GM12878 (cell line): ENCODE data around the gene LRRC45. TPM values are rescaled to one million over a fixed set of nuclear protein-coding genes. Genes with fewer than 3 reads are reported as not detected.
A peak's percentile ranks its signal among the peaks of the same experiment; 100 is the strongest.

Source experiments
- ASH2L ChIP-seq: fragments of 300-600, 200-600 bp; sonication (generic); IDR thresholded peaks from 2 replicates; pipeline ENCODE4 v1.6.1; 2017; ENCODE audit warnings: low read depth, mild to moderate bottlenecking, borderline replicate concordance
- E4F1 ChIP-seq: fragments of 450-650 bp; IDR thresholded peaks from 2 replicates; pipeline ENCODE4 v1.6.1; 2018; ENCODE audit warnings: borderline replicate concordance, mild to moderate bottlenecking; ENCODE audit not compliant: partially characterized antibody
- EP300 ChIP-seq, 2 experiments: fragments of 150-350 bp in 1 of 2; IDR thresholded peaks; 2 replicates each; pipeline ENCODE4 v1.6.1; 2011 to 2012; ENCODE audit warnings: low read depth in 2 of 2, low read length in 2 of 2, borderline replicate concordance in 1 of 2, improper control_type of control experiment in 1 of 2, inconsistent platforms in 1 of 2; ENCODE audit not compliant: control insufficient read depth in 1 of 2
- GATAD2B ChIP-seq: fragments of 450-650 bp; conservative IDR thresholded peaks from 2 replicates; pipeline ENCODE4 v1.6.1; 2017; ENCODE audit warnings: low read depth, mild to moderate bottlenecking, moderate library complexity
- HDAC6 ChIP-seq: fragments of 200-600 bp; sonication (generic); IDR thresholded peaks from one replicate; pipeline ENCODE4 v1.8.0; 2017; ENCODE audit warnings: antibody characterized with exemption; ENCODE audit not compliant: unreplicated experiment
- IKZF2 ChIP-seq, 2 experiments: fragments of 450-650 bp; IDR thresholded peaks; 2 replicates each; pipeline ENCODE4 v1.6.1; 2017; ENCODE audit warnings: mild to moderate bottlenecking in 2 of 2, moderate library complexity in 2 of 2
- IRF5 ChIP-seq: fragments of 450-650 bp; IDR thresholded peaks from 2 replicates; pipeline ENCODE4 v1.6.1; 2017; ENCODE audit warnings: borderline replicate concordance
- KAT2A ChIP-seq: conservative IDR thresholded peaks from 2 replicates; pipeline ENCODE4 v1.6.1; 2011; ENCODE audit warnings: low read depth, low read length; ENCODE audit not compliant: control insufficient read depth
- MEF2A ChIP-seq: IDR thresholded peaks from 2 replicates; pipeline ENCODE4 v1.6.1; 2011; ENCODE audit warnings: low read depth, mild to moderate bottlenecking, low read length, moderate library complexity; ENCODE audit not compliant: insufficient read depth
- MXI1 ChIP-seq: fragments of 150-350 bp; IDR thresholded peaks from 2 replicates; pipeline ENCODE4 v1.6.1; 2011; ENCODE audit warnings: low read depth, mild to moderate bottlenecking, inconsistent platforms, low read length, improper control_type of control experiment
- NFIC ChIP-seq: IDR thresholded peaks from 2 replicates; pipeline ENCODE4 v1.6.1; 2012; ENCODE audit warnings: low read depth, mild to moderate bottlenecking, inconsistent platforms, low read length, moderate library complexity
- NR2C1 ChIP-seq: fragments of 450-650 bp; IDR thresholded peaks from 2 replicates; pipeline ENCODE4 v1.6.1; 2017; ENCODE audit warnings: antibody characterized with exemption, mild to moderate bottlenecking, moderate library complexity
- PAX8 ChIP-seq: fragments of 450-650 bp; IDR thresholded peaks from 2 replicates; pipeline ENCODE4 v1.6.1; 2017; ENCODE audit warnings: mild to moderate bottlenecking, moderate library complexity
- RCOR1 ChIP-seq: conservative IDR thresholded peaks from 2 replicates; pipeline ENCODE4 v1.6.1; 2012; ENCODE audit warnings: low read depth, low read length, improper control_type of control experiment
- SMAD5 ChIP-seq: IDR thresholded peaks from 2 replicates; pipeline ENCODE4 v1.6.1; 2016; ENCODE audit warnings: antibody characterized with exemption, low read depth
- SMC3 ChIP-seq: IDR thresholded peaks from 2 replicates; pipeline ENCODE4 v1.6.1; 2011; ENCODE audit warnings: low read length, improper control_type of control experiment, borderline replicate concordance
- SREBF1 ChIP-seq: IDR thresholded peaks from 2 replicates; pipeline ENCODE4 v1.6.1; 2012; ENCODE audit warnings: mild to moderate bottlenecking, low read length
- STAT1 ChIP-seq: fragments of 450-650 bp; conservative IDR thresholded peaks from 2 replicates; pipeline ENCODE4 v1.6.1; 2014; ENCODE audit warnings: antibody characterized with exemption, mild to moderate bottlenecking
- SUPT20H ChIP-seq: IDR thresholded peaks from 2 replicates; pipeline ENCODE4 v1.6.1; 2011; ENCODE audit warnings: low read depth, mild to moderate bottlenecking, low read length, moderate library complexity, borderline replicate concordance; ENCODE audit not compliant: control insufficient read depth
- ZBED1 ChIP-seq: IDR thresholded peaks from 2 replicates; pipeline ENCODE4 v1.6.1; 2016; ENCODE audit warnings: borderline replicate concordance
- polyA plus RNA-seq, 11 experiments: library from polyadenylated mRNA; depleted of rRNA in 4 of 11; unstranded in 6 of 11; stranded (reverse) in 5 of 11; fragments of >200 nt; fragmentation: Nextera tagmentation in 4 of 11; fragmentation: Illumina TruSeq in 1 of 11; extraction: Ambion mirVana in 4 of 11; extraction: Trizol in 1 of 11; gene quantifications; 1 replicate in 1 of 11; 2 replicates in 10 of 11; pipeline versions ENCODE4 v1.2.1 to v1.2.3, GENCODE V29; 2011 to 2016; ENCODE audit warnings: inconsistent platforms in 2 of 11, missing spikeins in 2 of 11, low read depth in 1 of 11
- total RNA-seq, 4 experiments: library from RNA; depleted of rRNA in 3 of 4; stranded (reverse); fragments of >200 nt in 3 of 4; fragmentation: Illumina TruSeq in 1 of 4; extraction: Trizol in 1 of 4; gene quantifications; 2 replicates each; pipeline versions ENCODE4 v1.2.1 to v1.2.3, GENCODE V29; 2013 to 2021
- TF ChIP-seq, protein P1 (sequence below): IDR thresholded peaks from 2 replicates; pipeline ENCODE4 v1.6.1; 2011; ENCODE audit warnings: low read depth, low read length, improper control_type of control experiment, borderline replicate concordance
- TF ChIP-seq, protein P2 (sequence below): fragments of 150-350 bp; IDR thresholded peaks from 2 replicates; pipeline ENCODE4 v1.6.1; 2014; ENCODE audit warnings: mild to moderate bottlenecking, low read depth, low read length
- TF ChIP-seq, protein P3 (sequence below): IDR thresholded peaks from 2 replicates; pipeline ENCODE4 v1.6.1; 2011; ENCODE audit warnings: borderline replicate concordance, low read depth, mild to moderate bottlenecking, moderate library complexity, mixed read lengths, low read length; ENCODE audit not compliant: insufficient read depth; ENCODE audit errors: extremely low read length

The LRRC45 gene
- total and polyA plus RNA-seq, 10 of the 15 experiments (the other 5 are each of a cell fraction or from before 2014, with no cell fraction given): 0.03 to 27.7 (median 10.4) TPM

DNA sequence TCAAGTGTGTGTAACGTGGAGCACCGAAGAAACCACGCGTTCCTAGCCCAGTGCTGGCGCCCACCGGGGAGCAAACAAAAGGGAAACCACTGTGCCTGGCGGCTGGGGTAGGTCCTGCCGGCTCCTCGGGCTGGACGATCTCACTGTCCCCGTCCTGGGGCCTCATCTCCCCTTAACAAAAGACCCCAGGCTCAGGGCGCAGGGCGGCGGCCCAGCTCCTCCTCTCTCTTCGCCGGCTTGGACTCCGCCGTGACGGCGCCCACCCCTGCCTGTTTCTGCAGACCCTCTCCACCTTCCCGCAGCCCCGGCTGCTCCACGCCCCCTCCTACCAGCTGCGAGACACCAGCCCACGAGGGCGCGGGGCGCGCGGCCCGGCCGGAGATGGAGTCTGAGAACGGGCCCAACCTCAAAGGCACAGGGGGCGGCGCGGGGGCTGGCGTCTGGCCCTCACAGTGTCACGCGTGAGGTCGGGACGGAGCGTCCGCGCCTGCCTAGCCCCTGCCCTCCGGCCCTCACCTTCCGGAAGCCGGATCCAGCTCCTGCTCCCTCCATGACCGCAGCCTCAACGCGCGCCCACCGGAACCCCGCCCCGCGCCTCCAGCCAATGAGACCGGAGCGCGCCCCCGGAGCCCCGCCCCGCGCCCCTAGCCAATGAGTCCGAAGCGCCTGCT lies 660 bp upstream of the LRRC45 start, which contains the start of gene CENPX (continued):
- TF ChIP-seq ZBED1: no peak
- peak; percentile 67 for TF ChIP-seq GATAD2B
- no peak for TF ChIP-seq NR2C1
- no peak for TF ChIP-seq E4F1
- TF ChIP-seq SUPT20H: no peak
- no peak for TF ChIP-seq IRF5
- TF ChIP-seq, protein P1, sequence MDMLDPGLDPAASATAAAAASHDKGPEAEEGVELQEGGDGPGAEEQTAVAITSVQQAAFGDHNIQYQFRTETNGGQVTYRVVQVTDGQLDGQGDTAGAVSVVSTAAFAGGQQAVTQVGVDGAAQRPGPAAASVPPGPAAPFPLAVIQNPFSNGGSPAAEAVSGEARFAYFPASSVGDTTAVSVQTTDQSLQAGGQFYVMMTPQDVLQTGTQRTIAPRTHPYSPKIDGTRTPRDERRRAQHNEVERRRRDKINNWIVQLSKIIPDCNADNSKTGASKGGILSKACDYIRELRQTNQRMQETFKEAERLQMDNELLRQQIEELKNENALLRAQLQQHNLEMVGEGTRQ: no peak
- no peak for TF ChIP-seq PAX8
- TF ChIP-seq HDAC6: no peak
- no peak for TF ChIP-seq ASH2L
- no peak for TF ChIP-seq NFIC
- no peak for TF ChIP-seq SMC3
- TF ChIP-seq, protein P2, sequence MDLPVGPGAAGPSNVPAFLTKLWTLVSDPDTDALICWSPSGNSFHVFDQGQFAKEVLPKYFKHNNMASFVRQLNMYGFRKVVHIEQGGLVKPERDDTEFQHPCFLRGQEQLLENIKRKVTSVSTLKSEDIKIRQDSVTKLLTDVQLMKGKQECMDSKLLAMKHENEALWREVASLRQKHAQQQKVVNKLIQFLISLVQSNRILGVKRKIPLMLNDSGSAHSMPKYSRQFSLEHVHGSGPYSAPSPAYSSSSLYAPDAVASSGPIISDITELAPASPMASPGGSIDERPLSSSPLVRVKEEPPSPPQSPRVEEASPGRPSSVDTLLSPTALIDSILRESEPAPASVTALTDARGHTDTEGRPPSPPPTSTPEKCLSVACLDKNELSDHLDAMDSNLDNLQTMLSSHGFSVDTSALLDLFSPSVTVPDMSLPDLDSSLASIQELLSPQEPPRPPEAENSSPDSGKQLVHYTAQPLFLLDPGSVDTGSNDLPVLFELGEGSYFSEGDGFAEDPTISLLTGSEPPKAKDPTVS: no peak
- TF ChIP-seq MXI1: peak; percentile 39
- TF ChIP-seq MEF2A: no peak
- no peak for TF ChIP-seq SREBF1
- no peak for TF ChIP-seq KAT2A
- no peak for TF ChIP-seq RCOR1
- no peak for TF ChIP-seq STAT1
- TF ChIP-seq SMAD5: no peak
- no peak for TF ChIP-seq IKZF2 (IDR thresholded peaks at IDR 0.05)
- no peak for TF ChIP-seq EP300 (IDR thresholded peaks at IDR 0.05; ENCODE audit: borderline replicate concordance in 1 of 2, control insufficient read depth in 1 of 2, low read depth in 2 of 2, low read length in 2 of 2)
- TF ChIP-seq, protein P3, sequence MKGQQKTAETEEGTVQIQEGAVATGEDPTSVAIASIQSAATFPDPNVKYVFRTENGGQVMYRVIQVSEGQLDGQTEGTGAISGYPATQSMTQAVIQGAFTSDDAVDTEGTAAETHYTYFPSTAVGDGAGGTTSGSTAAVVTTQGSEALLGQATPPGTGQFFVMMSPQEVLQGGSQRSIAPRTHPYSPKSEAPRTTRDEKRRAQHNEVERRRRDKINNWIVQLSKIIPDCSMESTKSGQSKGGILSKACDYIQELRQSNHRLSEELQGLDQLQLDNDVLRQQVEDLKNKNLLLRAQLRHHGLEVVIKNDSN: no peak
